Immature natural killer cell (primary cell): ENCODE measurements around the gene SGIP1. TPM values are rescaled to one million over a fixed set of nuclear protein-coding genes. Genes with fewer than 3 reads are reported as not detected.
"Not testable (repeated sequence)": the region's sequence is repeated elsewhere in the genome, so short reads cannot be mapped to it uniquely, and the experiment has no call there.

Experiments used
- DNase-seq, 3 donors: peaks; one replicate each; pipeline ENCODE4 v3.0.0; 2022; ENCODE audit warnings: mixed read lengths in 1 of 3
- H3K27ac Mint-ChIP-seq, 6 donors: one replicate each; pipeline ENCODE4 v1.8.0; 2020; ENCODE audit warnings: mixed read lengths in 6 of 6, mild to moderate bottlenecking in 5 of 6, inconsistent platforms in 4 of 6, moderate library complexity in 3 of 6
- H3K27me3 Mint-ChIP-seq, 3 donors: one replicate each; pipeline ENCODE4 v1.8.0; 2020 to 2021; ENCODE audit warnings: low read depth in 3 of 3, mild to moderate bottlenecking in 3 of 3, mixed read lengths in 3 of 3, moderate library complexity in 3 of 3, inconsistent platforms in 1 of 3
- H3K36me3 Mint-ChIP-seq, 3 donors: one replicate each; pipeline ENCODE4 v1.8.0; 2020; ENCODE audit warnings: mixed read lengths in 3 of 3, inconsistent platforms in 2 of 3, mild to moderate bottlenecking in 2 of 3
- H3K4me1 Mint-ChIP-seq, 2 donors: one replicate each; pipeline ENCODE4 v1.8.0; 2020; ENCODE audit warnings: inconsistent platforms in 2 of 2, mild to moderate bottlenecking in 2 of 2, mixed read lengths in 2 of 2, moderate library complexity in 1 of 2
- H3K4me3 Mint-ChIP-seq, 5 donors: one replicate each; pipeline ENCODE4 v1.8.0; 2020; ENCODE audit warnings: mild to moderate bottlenecking in 5 of 5, mixed read lengths in 5 of 5, inconsistent platforms in 3 of 5, moderate library complexity in 3 of 5
- H3K9me3 Mint-ChIP-seq, 6 donors: one replicate each; pipeline ENCODE4 v1.8.0; 2020; ENCODE audit warnings: mild to moderate bottlenecking in 6 of 6, mixed read lengths in 6 of 6, inconsistent platforms in 4 of 6, moderate library complexity in 3 of 6
- polyA plus RNA-seq, 3 donors: library from polyadenylated mRNA; unstranded; fragments of 300-500 nt; fragmentation: Illumina TruSeq; gene quantifications; one replicate each; pipeline ENCODE4 v1.2.3, GENCODE V29; 2021

Gene SGIP1
- polyA plus RNA-seq, 3 donors from 2014 or later, result not detected

DNA sequence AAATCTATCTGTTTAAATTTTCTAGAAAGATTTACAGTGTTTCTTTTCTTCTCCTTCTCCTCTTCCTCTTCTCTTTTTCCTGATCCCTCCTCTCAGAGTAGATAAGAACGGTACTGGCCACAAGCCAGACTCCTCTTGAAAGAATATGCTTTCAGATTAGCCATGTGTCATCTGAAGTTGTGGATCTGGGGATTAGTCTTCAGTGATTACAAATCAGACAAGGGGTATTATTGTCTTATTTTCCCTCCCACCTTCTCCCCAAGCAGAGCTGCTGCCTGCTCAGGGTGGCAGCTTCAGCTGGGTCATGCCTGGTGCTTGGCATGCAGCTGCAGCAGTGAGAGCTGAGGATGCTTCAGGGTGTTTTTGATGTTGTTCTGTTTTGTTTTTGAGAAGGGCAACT, 42.7 kb downstream of the SGIP1 start:
- Mint-ChIP-seq H3K36me3 (no peaks in the 10 kb centered on the region), H3K27me3 (peaks cover 0 to 4% (median 3%) of the 10 kb centered on the region in 3 donors), H3K4me3 (no peak overlapping the region), H3K27ac (no peak overlapping the region), H3K4me1 (no peaks in the 10 kb centered on the region), H3K9me3 (peaks cover 0 to 2% (median 0%) of the 10 kb centered on the region in 6 donors)
- no peak for DNase-seq

- H3K27me3 Mint-ChIP-seq, result peaks cover 0 to 3% (median 3%) of the 10 kb centered on the region in 3 donors
- no peaks in the 10 kb centered on the region for H3K4me1 Mint-ChIP-seq
- H3K4me3 Mint-ChIP-seq, result no peak overlapping the region
- DNase-seq, result no peak
- no peak overlapping the region for H3K27ac Mint-ChIP-seq
- peaks cover 0 to 2% (median 0%) of the 10 kb centered on the region in 6 donors for H3K9me3 Mint-ChIP-seq
- H3K36me3 Mint-ChIP-seq, result no peaks in the 10 kb centered on the region
These were observed 44.9 kb downstream of the SGIP1 start for GRCh38 chr1:66578841-66579240.

DNA sequence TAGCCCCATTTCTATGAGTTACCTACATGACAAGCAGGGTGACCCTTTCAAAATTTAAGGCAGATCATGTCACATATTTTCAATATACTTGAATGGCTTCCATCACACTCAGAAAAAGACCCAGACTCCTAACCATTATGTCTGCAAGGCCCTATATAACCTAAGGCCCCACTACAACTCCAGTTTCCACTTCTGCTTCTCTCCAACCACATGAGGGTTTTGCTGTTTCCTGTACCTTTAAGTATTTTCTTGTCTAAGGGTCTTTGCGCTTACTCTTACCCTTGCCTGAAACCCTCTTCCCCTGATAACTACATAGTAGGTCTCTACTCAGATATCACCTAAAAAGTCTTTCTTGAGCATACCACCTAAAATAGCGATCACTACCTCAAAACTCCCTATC, 46.1 kb downstream of the SGIP1 start:
- no peak for DNase-seq
- no peak overlapping the region for H3K27ac Mint-ChIP-seq
- no peaks in the 10 kb centered on the region for H3K36me3 Mint-ChIP-seq
- H3K9me3 Mint-ChIP-seq, result peaks cover 0 to 2% (median 0%) of the 10 kb centered on the region in 6 donors
- H3K27me3 Mint-ChIP-seq, result peaks cover 0 to 3% (median 3%) of the 10 kb centered on the region in 3 donors
- no peaks in the 10 kb centered on the region for H3K4me1 Mint-ChIP-seq
- H3K4me3 Mint-ChIP-seq, result no peak overlapping the region

DNA sequence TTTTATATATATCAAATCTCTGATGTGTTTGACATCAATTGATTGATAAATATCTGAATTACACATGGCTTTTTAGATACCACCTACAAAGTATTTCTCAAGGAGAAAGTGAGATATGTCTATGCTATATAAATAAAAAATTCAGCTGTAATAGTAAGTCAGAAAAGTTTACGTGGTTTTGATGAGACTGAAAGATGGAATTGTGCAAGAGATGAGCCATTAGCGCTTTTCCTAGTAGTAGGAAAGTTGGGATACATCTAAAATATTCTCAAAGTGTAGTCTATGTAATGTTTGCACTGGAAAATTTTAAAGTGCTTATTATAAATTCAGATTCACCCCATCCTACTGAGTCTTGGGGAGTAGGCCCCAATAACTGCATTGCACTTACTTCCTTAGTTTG, 49.1 kb downstream of the SGIP1 start:
- no peak for DNase-seq
- Mint-ChIP-seq H3K36me3 (no peaks in the 10 kb centered on the region), H3K27me3 (peaks cover 0 to 6% (median 0%) of the 10 kb centered on the region in 3 donors), H3K9me3 (no peaks in the 10 kb centered on the region), H3K27ac (no peak overlapping the region), H3K4me3 (no peak overlapping the region), H3K4me1 (no peaks in the 10 kb centered on the region)

GRCh38 chr1:66585002-66585401, 51.0 kb downstream of the SGIP1 start:
- H3K4me1 Mint-ChIP-seq, result no peaks in the 10 kb centered on the region
- H3K36me3 Mint-ChIP-seq, result no peaks in the 10 kb centered on the region
- DNase-seq, result no peak
- H3K9me3 Mint-ChIP-seq, result peaks cover 0 to 2% (median 0%) of the 10 kb centered on the region in 6 donors
- no peak overlapping the region for H3K27ac Mint-ChIP-seq
- H3K27me3 Mint-ChIP-seq, result peaks cover 0 to 6% (median 0%) of the 10 kb centered on the region in 3 donors
- no peak overlapping the region for H3K4me3 Mint-ChIP-seq

DNA sequence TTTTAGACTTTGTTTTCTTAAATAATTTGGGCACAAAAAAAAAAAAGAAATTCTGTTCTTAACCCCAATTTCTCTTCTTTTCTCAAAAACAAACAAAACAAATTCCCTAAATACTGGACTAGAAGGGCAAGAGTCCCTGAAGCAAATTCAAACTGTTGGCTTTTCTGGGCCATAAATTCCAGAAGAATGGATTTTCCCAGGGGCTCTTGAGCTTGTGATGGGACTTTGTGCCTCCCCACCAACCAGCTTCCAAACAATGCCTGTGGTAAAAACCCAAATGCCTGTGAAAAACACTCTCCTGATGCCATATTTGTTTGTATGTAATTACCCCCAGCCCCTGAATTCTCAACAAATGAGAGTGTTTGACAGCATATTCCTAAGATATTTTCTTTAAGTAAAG, 55.4 kb downstream of the SGIP1 start:
- H3K36me3 Mint-ChIP-seq, result no peaks in the 10 kb centered on the region
- peaks cover 0 to 6% (median 3%) of the 10 kb centered on the region in 3 donors for H3K27me3 Mint-ChIP-seq
- H3K4me3 Mint-ChIP-seq, result no peak overlapping the region
- H3K9me3 Mint-ChIP-seq, result peaks cover 0 to 2% (median 0%) of the 10 kb centered on the region in 6 donors
- H3K27ac Mint-ChIP-seq, result no peak overlapping the region
- H3K4me1 Mint-ChIP-seq, result no peaks in the 10 kb centered on the region
- DNase-seq, result no peak

DNA sequence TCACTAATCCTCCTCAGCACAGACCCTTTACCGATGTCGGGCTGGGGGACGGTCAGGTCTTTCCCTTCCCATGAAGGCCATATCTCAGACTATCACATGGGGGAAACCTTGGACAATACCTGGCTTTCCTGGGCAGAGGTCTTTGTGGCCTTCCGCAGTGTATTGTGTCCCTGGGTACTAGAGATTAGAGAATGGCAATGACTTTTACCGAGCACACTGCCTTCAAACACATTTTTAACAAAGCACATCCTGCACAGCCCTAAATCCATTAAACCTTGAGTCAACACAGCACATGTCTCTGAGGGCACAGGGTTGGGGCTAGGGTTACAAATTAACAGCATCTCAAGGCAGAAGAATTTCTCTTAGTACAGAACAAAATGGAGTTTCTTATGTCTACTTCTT, 58.2 kb downstream of the SGIP1 start:
- H3K4me1 Mint-ChIP-seq, H3K27me3 Mint-ChIP-seq, DNase-seq, H3K4me3 Mint-ChIP-seq, H3K27ac Mint-ChIP-seq, H3K36me3 Mint-ChIP-seq, H3K9me3 Mint-ChIP-seq: not testable (repeated sequence)

DNA sequence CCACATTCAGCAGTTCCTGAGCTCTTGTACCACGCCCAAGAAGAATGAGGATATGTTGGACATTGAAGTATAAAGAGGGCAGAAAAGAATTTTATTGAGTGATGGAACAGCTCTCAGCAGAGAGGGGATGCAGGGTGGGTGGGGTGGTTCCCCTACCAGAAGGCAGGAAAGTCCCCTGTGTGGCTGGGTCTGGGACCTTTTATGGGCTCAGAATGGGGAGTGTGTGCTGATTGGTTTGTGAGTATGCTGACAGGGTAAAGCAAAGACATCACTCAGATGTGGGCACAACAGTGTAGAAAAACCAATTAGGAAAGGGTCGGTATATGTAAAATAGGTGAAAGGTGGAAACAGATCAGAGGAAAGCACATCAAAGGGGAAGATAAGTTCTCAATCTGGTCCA, 62.2 kb downstream of the SGIP1 start:
- peaks cover 4 to 5% (median 5%) of the 10 kb centered on the region in 3 donors for H3K27me3 Mint-ChIP-seq
- no peak overlapping the region for H3K27ac Mint-ChIP-seq
- peaks cover 0 to 2% (median 0%) of the 10 kb centered on the region in 6 donors for H3K9me3 Mint-ChIP-seq
- H3K36me3 Mint-ChIP-seq, result no peaks in the 10 kb centered on the region
- no peaks in the 10 kb centered on the region for H3K4me1 Mint-ChIP-seq
- no peak for DNase-seq
- no peak overlapping the region for H3K4me3 Mint-ChIP-seq

DNA sequence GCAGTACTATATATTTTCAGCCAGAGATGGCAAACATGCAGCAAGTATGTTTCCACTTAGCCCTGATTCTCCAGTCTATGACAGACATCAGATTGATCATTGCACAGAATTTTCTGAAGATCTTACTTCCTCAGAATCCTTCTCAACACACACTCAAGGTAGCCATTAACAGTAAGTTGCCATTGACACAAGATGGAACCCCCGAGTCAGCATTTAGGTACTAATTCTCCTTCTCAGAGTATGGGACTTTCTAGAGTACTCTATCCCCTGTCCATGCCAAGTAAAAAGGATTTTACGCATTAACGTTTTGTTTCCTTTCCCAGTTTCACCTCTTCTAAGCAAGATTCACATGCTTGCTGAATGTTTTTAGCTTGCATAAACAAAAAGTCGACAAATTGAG, 63.5 kb downstream of the SGIP1 start:
- no peak overlapping the region for H3K27ac Mint-ChIP-seq

DNA sequence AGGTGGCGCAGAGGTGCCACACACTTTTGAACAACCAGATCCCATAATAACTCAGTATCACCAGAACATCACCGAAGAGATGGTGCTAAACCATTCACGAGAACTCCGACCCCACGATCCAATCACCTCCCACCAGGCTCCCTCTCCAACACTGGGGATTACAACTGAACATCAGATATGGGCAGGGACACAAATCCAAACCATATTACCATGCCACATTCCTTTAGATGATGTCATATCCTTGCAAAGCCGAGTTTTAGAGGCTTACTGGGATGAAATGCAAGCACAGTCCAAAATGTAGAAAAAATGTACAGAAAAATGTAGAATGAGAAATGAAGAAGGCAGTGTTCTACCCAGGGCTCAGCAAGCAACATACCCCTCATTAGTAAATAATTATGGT, 64.7 kb downstream of the SGIP1 start:
- H3K27me3 Mint-ChIP-seq, result peaks cover 3 to 5% (median 5%) of the 10 kb centered on the region in 3 donors
- H3K36me3 Mint-ChIP-seq, result no peaks in the 10 kb centered on the region
- peaks cover 0 to 3% (median 0%) of the 10 kb centered on the region in 6 donors for H3K9me3 Mint-ChIP-seq
- no peaks in the 10 kb centered on the region for H3K4me1 Mint-ChIP-seq
- no peak overlapping the region for H3K27ac Mint-ChIP-seq
- H3K4me3 Mint-ChIP-seq, result no peak overlapping the region
- DNase-seq, result no peak

More for the DNA sequence above, 63.5 kb downstream of the SGIP1 start:
- Mint-ChIP-seq H3K36me3 (no peaks in the 10 kb centered on the region), H3K4me1 (no peaks in the 10 kb centered on the region), H3K4me3 (no peak overlapping the region), H3K27me3 (peaks cover 3 to 5% (median 5%) of the 10 kb centered on the region in 3 donors), H3K9me3 (peaks cover 0 to 3% (median 0%) of the 10 kb centered on the region in 6 donors)
- no peak for DNase-seq

- DNase-seq, result no peak
- H3K27me3 Mint-ChIP-seq, result peaks cover 2 to 5% (median 5%) of the 10 kb centered on the region in 3 donors
- no peaks in the 10 kb centered on the region for H3K4me1 Mint-ChIP-seq
- peaks cover 0 to 3% (median 0%) of the 10 kb centered on the region in 6 donors for H3K9me3 Mint-ChIP-seq
- H3K36me3 Mint-ChIP-seq, result no peaks in the 10 kb centered on the region
- H3K4me3 Mint-ChIP-seq, result no peak overlapping the region
- no peak overlapping the region for H3K27ac Mint-ChIP-seq
These were observed 65.4 kb downstream of the SGIP1 start for GRCh38 chr1:66599346-66599745.

GRCh38 chr1:66599899-66600737, 66.2 kb downstream of the SGIP1 start:
- H3K4me3 Mint-ChIP-seq, result no peak overlapping the region
- DNase-seq, result no peak
- no peak overlapping the region for H3K27ac Mint-ChIP-seq
- H3K27me3 Mint-ChIP-seq, result peaks cover 0 to 5% (median 5%) of the 10 kb centered on the region in 3 donors
- peaks cover 0 to 3% (median 0%) of the 10 kb centered on the region in 6 donors for H3K9me3 Mint-ChIP-seq
- no peaks in the 10 kb centered on the region for H3K36me3 Mint-ChIP-seq
- H3K4me1 Mint-ChIP-seq, result no peaks in the 10 kb centered on the region

GRCh38 chr1:66605419-66605997, 71.6 kb downstream of the SGIP1 start:
- Mint-ChIP-seq H3K27ac (no peak overlapping the region), H3K4me1 (no peaks in the 10 kb centered on the region), H3K4me3 (no peak overlapping the region), H3K27me3 (no peaks in the 10 kb centered on the region), H3K9me3 (peaks cover 0 to 1% (median 0%) of the 10 kb centered on the region in 6 donors), H3K36me3 (no peaks in the 10 kb centered on the region)
- DNase-seq, result no peak

- no peak overlapping the region for H3K4me3 Mint-ChIP-seq
- no peaks in the 10 kb centered on the region for H3K9me3 Mint-ChIP-seq
- no peak overlapping the region for H3K27ac Mint-ChIP-seq
- no peak for DNase-seq
- no peaks in the 10 kb centered on the region for H3K27me3 Mint-ChIP-seq
- no peaks in the 10 kb centered on the region for H3K4me1 Mint-ChIP-seq
- no peaks in the 10 kb centered on the region for H3K36me3 Mint-ChIP-seq
These were observed 72.6 kb downstream of the SGIP1 start for GRCh38 chr1:66606362-66607065.
